H1 (cell line): Measurements from ENCODE around the gene SHH. TPM values are rescaled to one million over a fixed set of nuclear protein-coding genes. Genes with fewer than 3 reads are reported as not detected.

Experiments used
- CTCF ChIA-PET: fragments of 300-600 bp; sonication (Branson Sonifier 250); formaldehyde crosslinking; loops from one replicate; lab custom pipeline; 2021; ENCODE audit not compliant: partially characterized antibody; lab: Charles Lee
- POLR2A ChIA-PET: fragments of 300-600 bp; sonication (Branson Sonifier 250); formaldehyde crosslinking; loops from one replicate; lab custom pipeline; 2021; ENCODE audit warnings: inconsistent platforms; ENCODE audit not compliant: partially characterized antibody; lab: Charles Lee
- DNase-seq, 2 experiments: peaks; one replicate each; pipeline versions ENCODE4 v3.0.0 to v3.0.0-alpha.2; 2010 to 2022; ENCODE audit warnings: low spot score in 2 of 2, low read depth in 1 of 2, mixed read lengths in 1 of 2
- FAIRE-seq: peaks from 2 replicates; lab custom pipeline; 2011; peaks lifted over from hg19 to GRCh38; lab: Jason Lieb, UNC
- H2AFZ ChIP-seq: 2 replicates; pipeline ENCODE4 v1.8.1; 2012; ENCODE audit warnings: low read length, inconsistent platforms
- H2AK5ac ChIP-seq: 2 replicates; pipeline ENCODE4 v1.6.1; 2013; ENCODE audit warnings: low read depth, low read length
- H2BK120ac ChIP-seq: replicated peaks from 2 replicates; pipeline ENCODE3; 2013; ENCODE audit warnings: low read depth, low read length, inconsistent platforms
- H2BK12ac ChIP-seq: 2 replicates; pipeline ENCODE4 v1.6.1; 2013; ENCODE audit warnings: low read depth, low read length
- H2BK15ac ChIP-seq: 2 replicates; pipeline ENCODE4 v1.6.1; 2013; ENCODE audit warnings: low read length
- H2BK20ac ChIP-seq: 2 replicates; pipeline ENCODE4 v1.6.1; 2013; ENCODE audit warnings: low read length
- H2BK5ac ChIP-seq: 2 replicates; pipeline ENCODE4 v1.6.1; 2013; ENCODE audit warnings: low read depth, low read length
- H3K14ac ChIP-seq: 2 replicates; pipeline ENCODE4 v1.6.1; 2013; ENCODE audit warnings: inconsistent platforms; ENCODE audit not compliant: insufficient read length
- H3K18ac ChIP-seq: 2 replicates; pipeline ENCODE4 v1.6.1; 2013; ENCODE audit warnings: low read length; ENCODE audit errors: extremely low read depth
- H3K23ac ChIP-seq: 2 replicates; pipeline ENCODE4 v1.6.1; 2013; ENCODE audit warnings: inconsistent platforms; ENCODE audit not compliant: insufficient read length
- H3K23me2 ChIP-seq: 2 replicates; pipeline ENCODE4 v1.6.1; 2013; ENCODE audit warnings: low read depth, low read length
- H3K27ac ChIP-seq: 2 replicates; pipeline ENCODE4 v1.6.1; 2011; ENCODE audit warnings: low read depth, low read length, inconsistent platforms
- H3K27me3 ChIP-seq, 4 experiments: replicated peaks in 1 of 4; 1 replicate in 1 of 4; 2 replicates in 3 of 4; pipeline versions ENCODE4 v1.6.1 to v1.8.1; 2011 to 2013; ENCODE audit warnings: low read length in 3 of 4, mild to moderate bottlenecking in 3 of 4, inconsistent platforms in 2 of 4, mixed read lengths in 2 of 4, moderate library complexity in 1 of 4; ENCODE audit not compliant: control insufficient read depth in 3 of 4, insufficient read depth in 3 of 4; ENCODE audit errors: extremely low read depth in 1 of 4
- H3K36me3 ChIP-seq, 4 experiments: 2 replicates each; pipeline versions ENCODE4 v1.6.1 to v1.8.1; 2011 to 2013; ENCODE audit warnings: mild to moderate bottlenecking in 4 of 4, low read length in 3 of 4, moderate library complexity in 2 of 4, control low read depth in 1 of 4, inconsistent platforms in 1 of 4; ENCODE audit not compliant: insufficient read depth in 4 of 4, control insufficient read depth in 2 of 4
- H3K4ac ChIP-seq: replicated peaks from 2 replicates; pipeline ENCODE3; 2013; ENCODE audit warnings: low read length, low read depth, mixed read lengths, inconsistent platforms; ENCODE audit not compliant: insufficient read length
- H3K4me1 ChIP-seq, 4 experiments: replicated peaks in 1 of 4; 1 replicate in 1 of 4; 2 replicates in 3 of 4; pipeline versions ENCODE4 v1.6.1 to v1.8.1; 2011 to 2013; ENCODE audit warnings: low read length in 3 of 4, inconsistent platforms in 2 of 4, mixed read lengths in 1 of 4; ENCODE audit not compliant: insufficient read depth in 4 of 4, control insufficient read depth in 3 of 4
- H3K4me2 ChIP-seq, 2 experiments: 2 replicates each; pipeline versions ENCODE4 v1.6.1 to v1.8.1; 2011 to 2013; ENCODE audit warnings: low read depth in 2 of 2, low read length in 2 of 2, control low read depth in 1 of 2, inconsistent platforms in 1 of 2, mild to moderate bottlenecking in 1 of 2; ENCODE audit not compliant: insufficient read depth in 1 of 2
- H3K4me3 ChIP-seq, 4 experiments: fragments of 200-600, 300-600 bp in 1 of 4; sonication (generic), shearing (Covaris generic), sonication (Bioruptor Twin) in 1 of 4; 2 replicates each; pipeline versions ENCODE4 v1.5.1 to v1.8.1; 2011 to 2016; ENCODE audit warnings: low read length in 4 of 4, low read depth in 3 of 4, control low read depth in 2 of 4, inconsistent platforms in 2 of 4, mild to moderate bottlenecking in 2 of 4, mixed read lengths in 1 of 4, moderate library complexity in 1 of 4; ENCODE audit not compliant: insufficient read depth in 2 of 4; ENCODE audit errors: extremely low read depth in 1 of 4
- H3K56ac ChIP-seq: replicated peaks from 2 replicates; pipeline ENCODE3; 2013; ENCODE audit warnings: low read depth, mild to moderate bottlenecking, mixed read lengths, low read length, inconsistent platforms; ENCODE audit not compliant: insufficient read length
- H3K79me1 ChIP-seq: 2 replicates; pipeline ENCODE4 v1.6.1; 2013; ENCODE audit warnings: low read depth, low read length, control low read depth
- H3K79me2 ChIP-seq, 2 experiments: 2 replicates each; pipeline versions ENCODE4 v1.6.1 to v1.8.1; 2012 to 2013; ENCODE audit warnings: low read length in 2 of 2, mild to moderate bottlenecking in 2 of 2, inconsistent platforms in 1 of 2; ENCODE audit not compliant: insufficient read depth in 2 of 2, control insufficient read depth in 1 of 2
- H3K9ac ChIP-seq, 4 experiments: replicated peaks in 1 of 4; 1 replicate in 1 of 4; 2 replicates in 3 of 4; pipeline versions ENCODE4 v1.6.1 to v1.8.1; 2011 to 2013; ENCODE audit warnings: low read depth in 3 of 4, low read length in 3 of 4, control low read depth in 2 of 4, mild to moderate bottlenecking in 2 of 4, moderate library complexity in 2 of 4, inconsistent platforms in 1 of 4; ENCODE audit errors: extremely low read depth in 1 of 4
- H3K9me3 ChIP-seq, 2 experiments: 2 replicates each; pipeline versions ENCODE4 v1.6.1 to v1.8.1; 2012 to 2013; ENCODE audit warnings: mild to moderate bottlenecking in 2 of 2, moderate library complexity in 2 of 2, control low read depth in 1 of 2, inconsistent platforms in 1 of 2, low read depth in 1 of 2, low read length in 1 of 2, mixed read lengths in 1 of 2; ENCODE audit not compliant: insufficient read depth in 2 of 2
- H4K20me1 ChIP-seq, 2 experiments: replicated peaks in 1 of 2; 2 replicates each; pipeline versions ENCODE3 to v1.8.1; 2011 to 2013; ENCODE audit warnings: inconsistent platforms in 2 of 2, low read length in 2 of 2, mild to moderate bottlenecking in 1 of 2; ENCODE audit not compliant: insufficient read depth in 2 of 2, control insufficient read depth in 1 of 2
- H4K5ac ChIP-seq: 2 replicates; pipeline ENCODE4 v1.6.1; 2013; ENCODE audit warnings: low read length, low read depth, mixed read lengths, inconsistent platforms; ENCODE audit not compliant: insufficient read length
- H4K8ac ChIP-seq: 2 replicates; pipeline ENCODE4 v1.8.0; 2013; ENCODE audit warnings: mild to moderate bottlenecking, moderate library complexity, low read length, inconsistent platforms; ENCODE audit not compliant: insufficient read depth; ENCODE audit errors: extremely low read depth
- H4K91ac ChIP-seq: replicated peaks from 2 replicates; pipeline ENCODE3; 2013; ENCODE audit warnings: low read length, mixed read lengths, inconsistent platforms; ENCODE audit not compliant: insufficient read length
- BACH1 ChIP-seq: IDR thresholded peaks from 2 replicates; pipeline ENCODE4 v1.6.1; 2012; ENCODE audit warnings: low read length, improper control_type of control experiment
- EZH2 ChIP-seq: fragments of 200-600 bp; sonication (generic); IDR thresholded peaks from 2 replicates; pipeline ENCODE4 v1.7.1; 2012; ENCODE audit warnings: low read depth, mild to moderate bottlenecking, moderate library complexity, low read length, inconsistent platforms; ENCODE audit not compliant: severe bottlenecking
- MAFK ChIP-seq: IDR thresholded peaks from 2 replicates; pipeline ENCODE4 v1.6.1; 2012; ENCODE audit warnings: low read depth, mild to moderate bottlenecking, improper control_type of control experiment, low read length
- POLR2A ChIP-seq, 2 experiments: IDR thresholded peaks; 1 replicate in 1 of 2; 2 replicates in 1 of 2; pipeline ENCODE4 v1.6.1; 2011; ENCODE audit warnings: low read depth in 2 of 2, low read length in 2 of 2, mild to moderate bottlenecking in 2 of 2; ENCODE audit errors: control extremely low read depth in 1 of 2
- RFX5 ChIP-seq: IDR thresholded peaks from 2 replicates; pipeline ENCODE4 v1.6.1; 2011; ENCODE audit warnings: low read depth, low read length, improper control_type of control experiment, borderline replicate concordance
- RXRA ChIP-seq: IDR thresholded peaks from 2 replicates; pipeline ENCODE4 v1.6.1; 2011; ENCODE audit warnings: low read depth, mild to moderate bottlenecking, low read length, moderate library complexity; ENCODE audit not compliant: insufficient read depth
- SIRT6 ChIP-seq: IDR thresholded peaks from one replicate; pipeline ENCODE4 v1.7.1; 2012; ENCODE audit warnings: low read length, inconsistent platforms
- USF2 ChIP-seq: IDR thresholded peaks from 2 replicates; pipeline ENCODE4 v1.6.1; 2011; ENCODE audit warnings: low read length, improper control_type of control experiment
- WGBS, 2 experiments: shearing (Covaris generic) in 1 of 2; methylation state at CpG; one replicate each; pipeline versions ENCODE4 v1.1.6 to v1.1.7; 2013 to 2015; ENCODE audit warnings: low lambda C conversion rate in 2 of 2, mixed read lengths in 2 of 2, inconsistent platforms in 1 of 2, low coverage in 1 of 2, missing lambda C conversion rate in 1 of 2; ENCODE audit not compliant: insufficient replicate concordance in 2 of 2, insufficient coverage in 1 of 2, insufficient read length in 1 of 2; ENCODE audit errors: extremely low coverage in 1 of 2, missing lambda C conversion rate in 1 of 2; 5-methylcytosine and 5-hydroxymethylcytosine counted together
- polyA plus RNA-seq, 7 experiments: library from polyadenylated mRNA; depleted of rRNA in 3 of 7; stranded (reverse) in 5 of 7; unstranded in 2 of 7; fragments of >200 nt in 5 of 7; fragments of 200-250 nt in 2 of 7; gene quantifications; 1 replicate in 5 of 7; 2 replicates in 1 of 7; 4 replicates in 1 of 7; pipeline versions ENCODE4 v1.2.1 to v1.2.3, GENCODE V29; 2011 to 2013; ENCODE audit warnings: missing spikeins in 2 of 7, mixed read lengths in 2 of 7
- total RNA-seq: library from RNA; stranded (reverse); fragmentation: NEBNext Ultra II Directional; extraction: Animal tissue kit (Norgen Biotek cat#: 25700); gene quantifications from 2 replicates; pipeline ENCODE4 v1.2.1, GENCODE V29; 2021
- TF ChIP-seq, protein P1 (sequence below), 3 experiments: IDR thresholded peaks; 1 replicate in 2 of 3; 2 replicates in 1 of 3; pipeline versions ENCODE4 v1.5.1 to v1.6.1; 2011; ENCODE audit warnings: low read length in 3 of 3, mild to moderate bottlenecking in 3 of 3, inconsistent platforms in 2 of 3, low read depth in 1 of 3, moderate library complexity in 1 of 3; ENCODE audit not compliant: insufficient read depth in 1 of 3; ENCODE audit errors: control extremely low read depth in 1 of 3

The SHH gene
- total and polyA plus RNA-seq, 2 of the 8 experiments (the other 6 are each of a cell fraction or from before 2014, with no cell fraction given), result not detected

DNA sequence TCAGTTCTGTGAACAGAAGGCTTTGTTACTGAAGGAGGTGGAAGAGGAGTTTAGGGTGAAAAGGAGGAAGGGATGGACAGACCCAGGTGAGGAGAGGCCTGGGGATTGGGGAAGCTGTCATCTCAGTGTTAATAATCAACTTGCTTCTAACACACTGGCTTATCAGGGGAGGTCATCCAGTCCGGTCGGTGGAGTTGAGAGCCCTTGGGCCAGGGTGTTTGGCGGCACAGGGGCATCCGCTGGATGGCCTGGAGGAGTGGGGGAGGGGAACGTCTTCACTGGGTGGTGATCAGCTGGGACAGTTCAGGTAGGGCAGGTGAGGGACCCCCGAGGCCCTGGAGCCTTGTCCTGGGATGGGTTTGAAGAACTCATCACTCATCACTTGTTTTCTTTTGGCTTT, 33.9 kb downstream of the SHH start:
- Histone ChIP-seq H2BK12ac (no peak overlapping the region), H2AK5ac (no peak overlapping the region), H4K5ac (no peak overlapping the region), H3K4me3 (no peak overlapping the region), H2BK15ac (no peak overlapping the region), H3K4me2 (no peak overlapping the region), H2BK20ac (no peak overlapping the region), H3K23me2 (no peaks in the 10 kb centered on the region), H3K9ac (no peak overlapping the region), H3K79me2 (no peaks in the 10 kb centered on the region), H3K14ac (no peak overlapping the region), H3K36me3 (peaks cover 7 to 35% (median 27%) of the 10 kb centered on the region in 4 experiments; a peak in 6 of 8 replicates), H2BK120ac (no peak overlapping the region), H3K27me3 (no peaks in the 10 kb centered on the region), H4K20me1 (peaks cover 3 to 8% of the 10 kb centered on the region in 2 experiments), H3K4ac (no peak overlapping the region), H2BK5ac (no peak overlapping the region), H2AFZ (no peak overlapping the region), H3K27ac (no peak overlapping the region), H3K56ac (no peak overlapping the region), H3K23ac (no peak overlapping the region), H3K79me1 (peaks cover 7% of the 10 kb centered on the region; the same call in 1 of the 2 replicates), H3K4me1 (peaks cover 0 to 3% (median under 1%) of the 10 kb centered on the region in 4 experiments; a peak in 1 of 7 replicates), H4K91ac (no peak overlapping the region), H4K8ac (no peak overlapping the region), H3K18ac (no peak overlapping the region), H3K9me3 (no peaks in the 10 kb centered on the region)
- POLR2A ChIA-PET, result no interaction called here
- no peak for DNase-seq
- WGBS, 2 experiments, result 79% methylated on average over 6 of the region's 6 CpGs; no CpG with 5 or more reads in 1 of the 2 experiments
- no peak for FAIRE-seq
- TF ChIP-seq BACH1, result no peak
- no peak for TF ChIP-seq RXRA
- TF ChIP-seq POLR2A (IDR thresholded peaks at IDR 0.05; ENCODE audit: control extremely low read depth in 1 of 2, low read depth in 2 of 2, low read length in 2 of 2), result no peak
- no peak for TF ChIP-seq MAFK
- TF ChIP-seq SIRT6, result no peak
- no peak for TF ChIP-seq RFX5
- TF ChIP-seq EZH2, result no peak
- TF ChIP-seq, protein P1, sequence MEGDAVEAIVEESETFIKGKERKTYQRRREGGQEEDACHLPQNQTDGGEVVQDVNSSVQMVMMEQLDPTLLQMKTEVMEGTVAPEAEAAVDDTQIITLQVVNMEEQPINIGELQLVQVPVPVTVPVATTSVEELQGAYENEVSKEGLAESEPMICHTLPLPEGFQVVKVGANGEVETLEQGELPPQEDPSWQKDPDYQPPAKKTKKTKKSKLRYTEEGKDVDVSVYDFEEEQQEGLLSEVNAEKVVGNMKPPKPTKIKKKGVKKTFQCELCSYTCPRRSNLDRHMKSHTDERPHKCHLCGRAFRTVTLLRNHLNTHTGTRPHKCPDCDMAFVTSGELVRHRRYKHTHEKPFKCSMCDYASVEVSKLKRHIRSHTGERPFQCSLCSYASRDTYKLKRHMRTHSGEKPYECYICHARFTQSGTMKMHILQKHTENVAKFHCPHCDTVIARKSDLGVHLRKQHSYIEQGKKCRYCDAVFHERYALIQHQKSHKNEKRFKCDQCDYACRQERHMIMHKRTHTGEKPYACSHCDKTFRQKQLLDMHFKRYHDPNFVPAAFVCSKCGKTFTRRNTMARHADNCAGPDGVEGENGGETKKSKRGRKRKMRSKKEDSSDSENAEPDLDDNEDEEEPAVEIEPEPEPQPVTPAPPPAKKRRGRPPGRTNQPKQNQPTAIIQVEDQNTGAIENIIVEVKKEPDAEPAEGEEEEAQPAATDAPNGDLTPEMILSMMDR (IDR thresholded peaks at IDR 0.05; ENCODE audit: control extremely low read depth in 1 of 3, insufficient read depth in 1 of 3, low read depth in 1 of 3, low read length in 3 of 3), result no peak
- TF ChIP-seq USF2, result no peak
- CTCF ChIA-PET, result interaction anchor here (2.1 kb wide), 1 partner anchor 11 kb away, joined by 12 read pairs; no protein-coding TSS in a partner anchor
